Measurements from ENCODE around the gene MSL3B. TPM values are rescaled to one million over a fixed set of nuclear protein-coding genes. Genes with fewer than 3 reads are reported as not detected.

The MSL3B gene

GRCh38 chr2:233817361-233817911, 50.8 kb downstream of the MSL3B start:
- no peak for DNase-seq (ENCODE audit: low spot score)

- no peak for DNase-seq (ENCODE audit: low spot score)
Measured at GRCh38 chr2:233816771-233817170, 51.4 kb downstream of the MSL3B start.

GRCh38 chr2:233816334-233816733, 51.9 kb downstream of the MSL3B start:
- DNase-seq (ENCODE audit: low spot score) = no peak

- no peak for DNase-seq (ENCODE audit: low spot score)
Measured at GRCh38 chr2:233815861-233816260, 52.3 kb downstream of the MSL3B start.

Other genes with a start within 250 kb of the MSL3B start
- gene UGT1A10, start 231.9 kb downstream of the MSL3B start, total RNA-seq = 3.0 TPM
- gene UGT1A9, start 196.5 kb downstream of the MSL3B start, total RNA-seq = 1.5 TPM
- 7.7 TPM for gene UGT1A7, start 186.5 kb downstream of the MSL3B start, total RNA-seq
- 134 TPM for gene UGT1A6, start 175.5 kb downstream of the MSL3B start, total RNA-seq
- gene UGT1A5, start 155.5 kb downstream of the MSL3B start, total RNA-seq = 21.3 TPM
- 23.2 TPM for gene UGT1A4, start 149.7 kb downstream of the MSL3B start, total RNA-seq
- 20.8 TPM for gene UGT1A3, start 139.3 kb downstream of the MSL3B start, total RNA-seq
- 21.8 TPM for gene UGT1A1, start 108.1 kb downstream of the MSL3B start, total RNA-seq
- gene MROH2A, start 90.1 kb downstream of the MSL3B start, total RNA-seq = 9.3 TPM
- gene HJURP, start 13.9 kb downstream of the MSL3B start, total RNA-seq = 0.31 TPM
- gene TRPM8, start 49.0 kb upstream of the MSL3B start, total RNA-seq = not detected
- gene SPP2, start 182.3 kb upstream of the MSL3B start, total RNA-seq = not detected

All from ureter (tissue), 1 donor.